ENCODE results near the gene WWOX.

The WWOX gene

GRCh38 chr16:78987666-78988065 lies 888.2 kb downstream of the WWOX start:
- no peak for DNase-seq

DNA sequence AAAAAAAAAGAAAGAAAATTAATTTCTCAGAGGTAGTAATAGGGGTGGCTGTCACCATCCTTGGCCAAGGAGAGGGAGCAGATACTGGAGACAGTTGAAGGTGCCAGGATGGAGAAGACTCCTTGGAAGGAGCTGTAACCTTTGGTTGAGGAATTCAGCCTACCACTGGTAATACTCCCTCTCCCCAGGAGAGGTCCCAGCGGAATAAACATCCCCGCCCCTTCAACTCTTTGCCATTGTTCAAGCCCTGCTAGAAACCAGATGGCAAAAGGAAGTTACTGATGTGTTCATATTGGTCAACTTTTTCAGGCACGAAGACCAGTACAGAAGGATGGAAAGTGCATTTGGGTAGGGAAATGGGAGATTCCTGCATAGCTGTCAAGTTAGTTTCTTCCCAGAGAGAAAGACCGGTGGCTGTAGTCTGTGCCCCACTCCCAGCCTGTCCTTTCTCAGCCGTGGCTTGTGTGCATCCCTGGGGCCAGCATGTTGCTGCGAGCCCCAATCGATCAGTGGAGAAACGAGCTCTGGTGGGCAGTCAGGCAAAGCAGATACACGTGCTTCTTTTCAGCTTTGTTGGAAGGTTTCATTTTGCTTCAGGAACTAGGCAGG lies 889.0 kb downstream of the WWOX start:
- DNase-seq: no peak

GRCh38 chr16:78990309-78990701 lies 890.9 kb downstream of the WWOX start:
- no peak for DNase-seq

- DNase-seq: no peak
These were observed 892.5 kb downstream of the WWOX start for GRCh38 chr16:78992001-78992400.

DNA sequence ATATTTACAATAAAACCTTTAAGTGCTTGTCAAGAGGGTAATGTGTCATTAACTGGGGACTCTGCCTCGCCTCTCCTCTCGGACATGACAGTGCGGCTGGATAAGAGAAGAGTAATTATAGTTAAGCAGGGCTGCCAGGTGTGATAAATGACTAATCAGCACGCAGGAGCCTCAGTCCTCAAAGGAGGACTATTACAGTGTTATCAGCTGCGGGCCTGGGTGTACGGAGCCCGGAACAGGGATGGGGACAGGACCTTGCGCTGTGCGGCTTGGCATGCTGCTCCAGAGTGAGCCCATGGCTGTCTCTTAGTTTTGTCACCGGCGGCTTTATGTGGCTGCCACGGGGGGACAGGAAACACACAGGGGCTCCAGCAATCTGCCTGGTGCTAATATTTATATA lies 893.9 kb downstream of the WWOX start:
- DNase-seq: no peak

DNA sequence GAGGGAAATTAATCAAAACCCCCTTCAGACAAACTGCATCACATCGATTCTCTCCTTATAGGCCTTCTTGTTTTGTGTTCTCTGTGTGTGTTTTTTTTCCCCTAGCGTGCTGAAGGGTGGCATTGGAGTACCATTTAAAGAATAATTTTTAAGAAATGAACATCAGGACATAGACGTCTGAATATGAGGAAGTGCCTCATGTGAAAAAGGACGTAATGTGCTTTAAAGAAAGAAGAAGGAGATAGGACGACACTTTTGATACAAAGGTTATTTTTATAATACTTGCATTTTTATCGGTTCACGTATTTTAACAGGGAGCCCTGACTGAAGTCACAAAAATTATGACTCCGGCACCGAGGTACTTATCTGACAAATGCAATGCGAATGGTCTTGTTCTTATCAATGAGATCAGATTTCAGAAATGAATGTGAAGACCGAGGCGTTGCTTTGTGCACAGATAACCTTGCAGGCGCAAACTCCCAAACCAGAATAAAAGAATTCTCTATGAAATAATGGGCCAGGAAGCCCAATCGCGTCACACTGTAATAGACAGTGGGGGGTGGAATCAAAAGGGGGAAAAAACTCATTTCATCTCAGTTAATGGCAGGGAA lies 894.8 kb downstream of the WWOX start:
- no peak for DNase-seq

DNA sequence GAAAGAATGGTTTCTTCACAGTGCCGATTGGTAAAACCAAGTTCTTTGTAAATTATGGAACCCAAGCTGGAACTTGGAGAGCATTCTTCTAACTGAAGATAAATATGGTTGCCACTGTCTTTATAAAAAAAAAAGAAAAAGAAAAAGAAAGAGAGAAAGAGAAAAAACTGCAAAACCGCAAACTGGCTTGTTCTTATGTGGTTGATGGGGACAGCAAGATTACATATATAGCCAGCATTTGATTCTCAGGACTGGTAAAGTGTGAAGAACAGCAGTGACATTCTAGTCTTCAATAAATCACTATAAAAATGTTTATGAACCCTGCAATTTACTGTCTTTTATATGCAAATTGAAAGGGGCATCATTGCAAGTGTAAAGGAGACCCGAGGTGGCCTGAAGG lies 896.0 kb downstream of the WWOX start:
- no peak for DNase-seq

DNA sequence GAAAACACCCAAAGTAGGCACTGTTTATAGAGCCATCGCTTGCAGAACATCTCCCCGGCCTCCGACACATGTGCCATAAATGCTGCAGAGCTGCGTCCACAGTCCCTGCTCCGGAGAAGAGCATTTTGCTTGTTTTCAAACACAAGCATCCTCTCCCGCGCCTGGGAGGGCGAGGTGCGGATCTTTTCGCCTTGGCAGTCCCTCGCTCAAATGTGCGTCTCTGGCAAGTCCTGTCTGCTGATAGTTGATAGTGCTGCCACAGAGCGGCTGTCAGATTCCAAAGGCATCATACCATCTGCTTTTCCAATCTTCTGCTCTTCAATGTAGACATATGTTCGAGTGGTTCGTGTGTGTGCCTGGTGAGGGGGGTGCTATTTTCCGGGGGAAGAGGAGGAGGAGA lies 897.3 kb downstream of the WWOX start:
- DNase-seq: no peak

DNA sequence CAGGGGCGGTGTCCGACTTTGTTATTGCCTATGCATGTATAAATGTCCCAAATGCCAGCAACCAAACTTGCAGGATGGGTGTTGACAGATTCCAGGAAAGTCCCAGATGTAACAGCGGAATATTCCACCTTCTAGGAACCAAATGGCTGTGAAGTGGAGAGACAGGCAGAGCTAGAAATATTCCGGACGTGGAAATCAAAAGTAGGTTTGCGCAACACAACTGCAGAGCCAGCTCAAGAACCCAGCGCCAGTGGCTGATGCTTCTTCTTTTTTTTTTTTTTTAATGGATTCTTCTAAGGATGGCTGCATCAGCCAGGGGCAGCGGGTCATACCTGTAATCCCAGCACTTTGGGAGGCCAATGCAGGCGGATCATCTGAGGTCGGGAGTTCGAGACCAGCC lies 899.4 kb downstream of the WWOX start:
- DNase-seq: no peak

- DNase-seq: no peak
These were observed 901.9 kb downstream of the WWOX start for GRCh38 chr16:79001156-79001967.

- DNase-seq: no peak
These were observed 903.7 kb downstream of the WWOX start for GRCh38 chr16:79003026-79003609.

DNA sequence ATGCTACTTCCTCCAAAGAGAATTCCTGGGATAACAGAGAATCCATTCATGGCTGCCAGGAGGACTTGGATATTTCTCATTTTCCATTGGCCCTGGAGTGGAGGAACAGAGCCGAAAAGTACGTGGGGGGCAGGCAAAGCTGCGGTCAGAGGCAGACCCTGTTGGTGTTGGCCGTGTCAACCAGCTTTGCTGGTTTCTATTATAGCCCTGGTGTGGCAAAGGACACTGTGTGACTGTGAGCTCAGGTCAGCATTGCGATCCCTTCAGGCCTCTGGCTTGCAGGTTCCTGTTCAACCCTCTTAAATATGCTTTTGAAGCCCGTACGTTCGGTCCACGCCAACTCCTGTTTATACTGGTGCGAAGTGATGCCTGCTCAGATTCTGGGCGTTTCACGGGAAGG lies 904.9 kb downstream of the WWOX start:
- DNase-seq: no peak

DNA sequence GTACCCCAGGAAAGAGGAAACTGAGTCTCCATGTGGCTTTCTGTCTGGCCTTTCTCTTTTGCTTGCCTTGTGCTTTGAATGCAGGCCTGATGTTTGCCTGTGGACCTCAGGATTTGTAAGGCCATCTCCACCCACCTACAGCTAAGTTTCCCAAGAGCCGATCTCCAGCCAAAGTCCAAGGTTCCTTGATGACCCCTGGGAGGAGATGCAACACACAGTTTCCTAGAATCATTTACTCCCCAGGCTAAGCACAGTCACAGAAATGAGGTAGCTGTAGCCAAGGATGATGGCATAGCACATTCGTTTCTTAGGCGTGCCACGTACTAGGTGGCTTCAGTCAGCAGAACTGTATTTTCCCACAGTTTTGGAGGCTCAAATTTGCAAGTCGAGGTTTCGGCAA lies 905.6 kb downstream of the WWOX start:
- no peak for DNase-seq

DNA sequence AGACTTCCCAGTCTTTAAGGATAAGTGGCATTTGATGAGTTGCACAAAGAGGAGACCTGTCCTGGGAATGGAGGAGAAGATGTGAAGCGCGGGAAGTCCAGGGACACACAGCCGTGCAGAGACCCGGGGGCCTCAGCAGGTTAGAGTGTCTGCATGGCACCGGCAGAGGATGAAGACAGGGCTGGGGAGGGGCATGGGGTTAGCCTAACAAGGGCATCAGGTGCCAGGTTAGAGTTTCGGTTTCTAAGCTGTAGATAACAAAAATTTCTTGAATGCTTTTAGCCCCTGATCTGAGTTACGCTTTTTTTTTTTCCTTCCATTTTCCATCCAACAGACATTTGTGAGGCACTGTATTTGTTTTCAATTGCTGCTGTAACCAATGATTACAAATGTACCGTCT lies 906.8 kb downstream of the WWOX start:
- DNase-seq: no peak

DNA sequence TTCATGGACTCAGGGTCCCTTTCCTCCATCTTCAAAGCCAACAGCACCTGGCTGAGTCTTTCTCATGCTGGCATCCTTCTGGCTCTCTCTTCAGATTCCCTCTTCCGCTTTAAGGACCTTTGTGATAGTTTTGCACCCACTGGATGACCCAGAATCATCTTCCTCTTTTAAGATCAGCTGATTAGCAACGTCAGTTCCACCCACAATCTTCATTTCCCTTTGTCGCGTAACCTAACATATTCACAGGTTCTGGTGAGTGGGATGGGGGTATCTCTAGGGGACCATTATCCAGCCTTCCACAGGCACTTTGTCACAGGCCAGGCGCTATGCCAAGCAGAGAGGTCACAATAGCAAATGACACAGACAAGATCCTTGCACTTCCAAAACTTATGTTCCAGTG lies 907.3 kb downstream of the WWOX start:
- no peak for DNase-seq

DNA sequence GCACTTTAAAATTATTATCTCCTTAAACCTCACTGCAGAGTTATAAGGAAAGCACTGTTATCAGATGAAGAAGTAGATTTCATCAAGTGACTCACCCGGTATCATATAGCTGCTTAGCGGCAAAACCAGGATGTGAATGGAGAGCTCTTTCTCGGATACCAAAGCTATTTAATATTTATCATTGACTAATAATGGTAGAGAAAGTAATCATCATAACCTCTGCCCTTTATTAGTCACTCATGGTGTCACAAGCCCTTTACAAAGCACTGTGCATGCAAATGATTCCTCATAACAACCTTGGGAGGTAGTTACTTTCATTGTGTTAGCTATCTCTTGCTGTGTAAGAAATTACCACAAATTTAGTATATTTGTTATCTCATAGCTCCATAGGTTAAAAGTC lies 908.2 kb downstream of the WWOX start:
- no peak for DNase-seq

DNA sequence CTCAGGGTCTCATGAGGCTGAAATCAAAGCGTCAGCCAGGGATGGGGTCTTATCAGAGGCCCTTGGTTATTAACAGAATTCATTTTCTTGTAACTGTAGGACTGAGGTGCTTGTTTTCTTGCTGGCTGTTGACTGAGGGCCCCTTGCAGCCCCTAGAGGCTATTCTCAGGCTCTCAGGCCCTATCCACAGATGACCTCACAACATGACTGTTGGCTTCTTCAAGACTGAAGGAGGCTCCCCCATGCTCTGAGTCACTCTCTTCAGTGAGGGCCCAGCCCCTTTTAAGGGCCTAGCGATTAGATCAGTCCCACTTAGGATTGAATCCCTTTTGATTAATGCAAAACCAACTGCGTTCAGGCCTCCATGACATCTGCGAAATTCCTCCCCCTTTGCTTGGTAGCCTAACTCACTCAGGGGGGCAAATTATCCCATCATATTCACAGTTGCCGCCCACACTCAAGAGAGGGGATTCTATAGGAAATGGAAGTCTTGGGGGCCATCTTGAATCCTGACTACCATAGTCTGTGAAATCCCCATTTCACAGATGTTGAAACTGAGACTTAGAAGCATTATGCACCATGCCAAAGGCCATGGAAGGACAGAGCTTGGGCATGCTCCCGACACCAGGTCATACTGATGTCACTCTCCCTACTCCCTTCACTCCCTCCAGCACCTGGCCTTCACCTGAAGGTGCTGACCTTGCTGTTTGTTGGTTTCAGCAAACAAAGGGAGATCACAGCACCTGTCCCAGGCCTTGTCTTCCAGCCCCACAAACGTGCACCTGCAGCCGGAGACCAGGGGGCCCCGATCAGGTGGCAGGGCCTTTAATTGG lies 908.8 kb downstream of the WWOX start:
- DNase-seq: no peak

GRCh38 chr16:79008869-79009179 lies 909.4 kb downstream of the WWOX start:
- no peak for DNase-seq

GRCh38 chr16:79009896-79010295 lies 910.4 kb downstream of the WWOX start:
- no peak for DNase-seq

GRCh38 chr16:79011282-79011681 lies 911.8 kb downstream of the WWOX start:
- DNase-seq: no peak

DNA sequence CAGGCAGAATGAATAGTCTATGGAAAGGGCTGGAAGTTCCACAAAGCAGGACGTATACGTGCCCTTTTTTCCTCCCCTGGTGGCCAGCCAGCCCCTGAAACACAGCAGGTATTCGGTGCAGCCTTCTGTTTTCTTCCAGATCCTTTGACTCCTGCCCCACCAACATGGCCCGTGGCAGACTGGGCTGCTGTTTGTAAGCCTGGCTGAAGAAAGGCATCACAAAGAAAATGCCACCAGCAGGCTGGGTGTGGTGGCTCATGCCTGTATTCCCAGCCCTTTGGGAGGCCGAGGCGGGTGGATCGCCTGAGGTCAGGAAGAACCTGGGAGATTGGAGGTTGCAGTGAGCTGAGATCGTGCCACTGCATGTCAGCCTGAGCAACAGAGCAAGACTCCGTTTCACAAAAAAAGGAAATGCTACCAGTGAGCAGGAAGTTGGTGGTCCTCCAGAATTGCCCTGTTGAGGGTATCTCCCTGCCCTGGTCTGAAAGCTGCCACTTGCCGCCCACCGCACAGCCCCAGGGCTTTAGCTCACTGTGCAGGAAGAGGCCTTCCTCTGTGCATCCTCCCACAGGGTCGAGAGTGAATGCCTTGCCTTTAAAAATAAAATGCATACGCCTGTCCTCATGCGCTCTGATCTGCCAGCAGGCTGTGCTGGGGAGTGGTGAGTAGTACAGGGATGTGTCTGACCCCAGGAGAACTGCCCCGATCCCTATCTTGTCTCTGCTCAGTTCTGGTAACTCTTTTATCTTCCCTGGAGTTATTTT lies 913.4 kb downstream of the WWOX start:
- no peak for DNase-seq

DNA sequence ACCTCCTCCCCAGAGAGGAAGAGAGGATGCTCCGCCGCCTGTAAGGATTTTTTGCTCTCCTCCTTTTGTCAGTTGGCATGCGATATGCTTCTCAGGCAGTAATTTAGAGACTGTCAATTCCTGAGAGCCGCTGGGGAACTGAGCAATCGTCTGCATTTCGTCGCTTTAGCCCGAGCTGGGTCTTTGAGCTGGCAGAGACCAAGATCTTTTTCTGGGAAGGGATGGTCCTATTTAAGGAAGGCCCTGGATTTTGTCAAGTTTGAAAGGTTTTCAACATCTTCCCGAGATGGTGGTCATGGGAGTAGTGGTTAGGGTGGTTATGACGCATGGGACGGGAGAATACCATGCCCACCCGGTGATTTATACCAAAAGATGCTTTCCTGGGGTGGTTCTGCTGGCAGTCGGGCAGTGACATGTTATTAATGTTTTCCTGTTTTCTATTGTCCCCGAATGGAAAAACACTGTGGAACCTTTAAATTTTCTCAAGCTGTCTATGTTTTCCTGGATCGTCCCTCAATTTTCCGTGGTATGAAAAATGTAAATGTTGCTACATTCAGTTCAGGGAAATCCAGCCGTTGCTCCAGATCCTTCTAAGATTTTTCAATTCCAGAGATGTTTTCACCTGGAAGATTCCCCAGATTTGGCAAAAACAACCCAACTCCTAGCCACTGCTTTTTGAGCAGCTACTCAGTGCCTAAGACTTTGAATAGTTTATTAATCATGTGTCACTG lies 914.6 kb downstream of the WWOX start:
- DNase-seq: no peak

Data from NCI-H526 treated with DMSO at 0.1 percent for 48 hours (cell line).